Testis (tissue), 3 donors: ENCODE measurements around the gene AGO3. TPM values are rescaled to one million over a fixed set of nuclear protein-coding genes. Genes with fewer than 3 reads are reported as not detected.

Experiments used
- DNase-seq: peaks from one replicate; pipeline ENCODE4 v3.0.0-alpha.2; 2019
- H3K27ac ChIP-seq, 2 donors: fragments of 200-600 bp; sonication (generic); one replicate each; pipeline ENCODE4 v1.5.1; 2019
- H3K27me3 ChIP-seq: fragments of 200-600 bp; sonication (generic); one replicate; pipeline ENCODE4 v1.5.1; 2019
- H3K36me3 ChIP-seq: fragments of 200-600 bp; sonication (generic); one replicate; pipeline ENCODE4 v1.5.1; 2017; ENCODE audit warnings: low read depth; ENCODE audit errors: missing control alignments
- H3K4me1 ChIP-seq: fragments of 200-600 bp; sonication (generic); one replicate; pipeline ENCODE4 v1.5.1; 2019
- H3K4me3 ChIP-seq, 2 donors: fragments of 200-600 bp; sonication (generic); one replicate each; pipeline ENCODE4 v1.5.1; 2017 to 2019
- H3K9me3 ChIP-seq: fragments of 200-600 bp; sonication (generic); one replicate; pipeline ENCODE4 v1.5.1; 2017
- CTCF ChIP-seq, 3 experiments: fragments of 450-650 bp in 2 of 3; fragments of 200-600 bp in 1 of 3; sonication (generic) in 1 of 3; IDR thresholded peaks; one replicate each; pipeline ENCODE4 v1.5.1; 2016 to 2019; ENCODE audit warnings: antibody characterized with exemption in 3 of 3, mild to moderate bottlenecking in 2 of 3, moderate library complexity in 1 of 3
- POLR2A ChIP-seq: fragments of 450-650 bp; IDR thresholded peaks from one replicate; pipeline ENCODE4 v1.6.1; 2017; ENCODE audit warnings: antibody characterized with exemption, mild to moderate bottlenecking, moderate library complexity
- WGBS, 2 donors: methylation state at CpG; one replicate each; pipeline ENCODE4 v1.1.5; 2018; 5-methylcytosine and 5-hydroxymethylcytosine counted together
- intact Hi-C: fragments of 100-400 bp; cut with DNase I; formaldehyde crosslinking; loops from one replicate; pipeline ENCODE4 v1.15.1; 2023; ENCODE audit warnings: low total_unique reads
- polyA plus RNA-seq: library from polyadenylated mRNA; stranded (reverse); fragments of 350-450 nt; fragmentation: Illumina TruSeq; extraction: RNeasy Lipid Tissue Mini Kit (QIAGEN cat#74804); gene quantifications from one replicate; pipeline ENCODE4 v1.2.3, GENCODE V29; 2014; ENCODE audit warnings: low read depth, low replicate concordance; ENCODE audit not compliant: insufficient read depth
- total RNA-seq, 2 donors: library from RNA; depleted of rRNA; stranded (reverse); fragments of >200 nt; gene quantifications; one replicate each; pipeline ENCODE4 v1.2.3, GENCODE V29; 2016

AGO3 gene
- total and polyA plus RNA-seq, 3 donors from 2014 or later: 22.4 to 47.2 (median 42.6) TPM

GRCh38 chr1:35936838-35937237, 5.9 kb downstream of the AGO3 start:
- Histone ChIP-seq H3K4me3 (no peak overlapping the region), H3K27me3 (no peaks in the 10 kb centered on the region), H3K27ac (no peak overlapping the region), H3K9me3 (no peaks in the 10 kb centered on the region), H3K4me1 (peaks cover 14% of the 10 kb centered on the region), H3K36me3 (no peaks in the 10 kb centered on the region)
- intact Hi-C loops: no loop called here
- no peak for DNase-seq
- no peak for TF ChIP-seq CTCF (IDR thresholded peaks at IDR 0.05)
- no peak for TF ChIP-seq POLR2A
- WGBS, 2 donors: 95 to 98% methylated on average over 3 of the region's 3 CpGs

- Histone ChIP-seq H3K4me1 (peaks cover 10% of the 10 kb centered on the region), H3K36me3 (no peaks in the 10 kb centered on the region), H3K4me3 (no peak overlapping the region), H3K27me3 (no peaks in the 10 kb centered on the region), H3K27ac (no peak overlapping the region), H3K9me3 (no peaks in the 10 kb centered on the region)
- WGBS, 2 donors: 87 to 92% methylated on average over 3 of the region's 3 CpGs
- no peak for DNase-seq
- TF ChIP-seq CTCF (IDR thresholded peaks at IDR 0.05): no peak
- intact Hi-C loops: no loop called here
Observed at GRCh38 chr1:35939484-35939883, 8.6 kb downstream of the AGO3 start.

GRCh38 chr1:35945327-35945726, 14.4 kb downstream of the AGO3 start:
- no peak for DNase-seq
- no peak overlapping the region for H3K27ac ChIP-seq
- H3K36me3 ChIP-seq: no peaks in the 10 kb centered on the region
- H3K4me3 ChIP-seq: no peak overlapping the region
- H3K27me3 ChIP-seq: no peaks in the 10 kb centered on the region
- intact Hi-C loops: no loop called here
- peaks cover 16% of the 10 kb centered on the region for H3K4me1 ChIP-seq
- 58 to 68% methylated on average over 2 of the region's 2 CpGs for WGBS, 2 donors
- H3K9me3 ChIP-seq: no peaks in the 10 kb centered on the region
- TF ChIP-seq CTCF (IDR thresholded peaks at IDR 0.05): no peak
- TF ChIP-seq POLR2A: no peak

DNA sequence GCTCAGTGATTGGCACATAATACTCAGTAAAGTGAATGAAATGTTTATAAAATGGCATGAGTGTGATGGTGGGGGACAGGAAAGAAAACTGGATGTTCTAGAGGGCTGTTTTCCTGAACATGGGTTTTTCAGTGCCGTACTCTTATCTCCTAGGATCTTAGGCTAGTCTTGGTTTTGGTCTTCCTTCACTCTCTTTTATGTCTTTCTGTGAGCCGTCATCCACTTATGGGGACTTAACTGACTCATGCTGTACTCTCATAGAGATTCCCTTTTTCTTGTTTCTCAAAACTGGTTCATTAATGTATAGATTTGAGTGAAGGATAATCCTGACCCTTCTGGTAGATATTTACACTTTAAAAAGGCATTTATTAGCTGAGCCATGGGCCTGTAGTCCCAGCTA, 16.6 kb downstream of the AGO3 start:
- no peaks in the 10 kb centered on the region for H3K36me3 ChIP-seq
- no peak for DNase-seq
- H3K27ac ChIP-seq: no peak overlapping the region
- 93 to 96% methylated on average over 2 of the region's 2 CpGs for WGBS, 2 donors
- intact Hi-C loops: no loop called here
- H3K4me3 ChIP-seq: no peak overlapping the region
- no peak for TF ChIP-seq CTCF (IDR thresholded peaks at IDR 0.05)
- TF ChIP-seq POLR2A: no peak
- H3K9me3 ChIP-seq: no peaks in the 10 kb centered on the region
- no peaks in the 10 kb centered on the region for H3K27me3 ChIP-seq
- peaks cover 6% of the 10 kb centered on the region for H3K4me1 ChIP-seq

GRCh38 chr1:35958558-35958957, 27.7 kb downstream of the AGO3 start:
- H3K27me3 ChIP-seq: no peaks in the 10 kb centered on the region
- no peaks in the 10 kb centered on the region for H3K36me3 ChIP-seq
- H3K4me3 ChIP-seq: no peak overlapping the region
- H3K9me3 ChIP-seq: no peaks in the 10 kb centered on the region
- H3K4me1 ChIP-seq: no peaks in the 10 kb centered on the region
- H3K27ac ChIP-seq: peak overlapping the region in 1 of 2 donors; percentile 6
- WGBS, 2 donors: 85 to 91% methylated on average over 1 of the region's 1 CpG
- no peak for DNase-seq
- TF ChIP-seq POLR2A (no peak), CTCF (IDR thresholded peaks at IDR 0.05) (no peak)
- intact Hi-C loops: no loop called here
